Osteocyte (in vitro differentiated cells): ENCODE measurements around the gene RPS6KC1. TPM values are rescaled to one million over a fixed set of nuclear protein-coding genes. Genes with fewer than 3 reads are reported as not detected.
"Not testable (repeated sequence)": the region's sequence is repeated elsewhere in the genome, so short reads cannot be mapped to it uniquely, and the experiment has no call there.

Source experiments
- DNase-seq: peaks from one replicate; pipeline ENCODE4 v3.0.0; 2021; ENCODE audit warnings: mixed read lengths; ENCODE audit not compliant: unreplicated experiment; ENCODE audit errors: extremely low spot score
- H3K27ac Mint-ChIP-seq: one replicate; pipeline ENCODE4 v1.8.0; 2021; ENCODE audit warnings: mild to moderate bottlenecking, mixed read lengths; ENCODE audit not compliant: unreplicated experiment
- H3K27me3 Mint-ChIP-seq: one replicate; pipeline ENCODE4 v1.8.0; 2021; ENCODE audit warnings: mixed read lengths; ENCODE audit not compliant: unreplicated experiment
- H3K36me3 Mint-ChIP-seq: one replicate; pipeline ENCODE4 v1.8.0; 2021; ENCODE audit warnings: mixed read lengths; ENCODE audit not compliant: unreplicated experiment
- H3K4me1 Mint-ChIP-seq: one replicate; pipeline ENCODE4 v1.8.0; 2021; ENCODE audit warnings: mixed read lengths; ENCODE audit not compliant: unreplicated experiment
- H3K4me3 Mint-ChIP-seq: one replicate; pipeline ENCODE4 v1.8.0; 2021; ENCODE audit warnings: mild to moderate bottlenecking, moderate library complexity, mixed read lengths; ENCODE audit not compliant: unreplicated experiment
- H3K9me3 Mint-ChIP-seq: one replicate; pipeline ENCODE4 v1.8.0; 2021; ENCODE audit warnings: mixed read lengths; ENCODE audit not compliant: unreplicated experiment
- total RNA-seq: library from RNA; stranded (reverse); gene quantifications from 2 replicates; pipeline ENCODE4 v1.2.1, GENCODE V29; 2021
- TF ChIP-seq, protein P1 (sequence below): fragments of 200-600 bp; sonication (generic); IDR thresholded peaks from 2 replicates; pipeline ENCODE4 v1.5.0; 2021; ENCODE audit warnings: antibody characterized with exemption, mild to moderate bottlenecking, moderate library complexity

Gene RPS6KC1
- total RNA-seq, 1 donor from 2014 or later = 19.6 TPM

DNA sequence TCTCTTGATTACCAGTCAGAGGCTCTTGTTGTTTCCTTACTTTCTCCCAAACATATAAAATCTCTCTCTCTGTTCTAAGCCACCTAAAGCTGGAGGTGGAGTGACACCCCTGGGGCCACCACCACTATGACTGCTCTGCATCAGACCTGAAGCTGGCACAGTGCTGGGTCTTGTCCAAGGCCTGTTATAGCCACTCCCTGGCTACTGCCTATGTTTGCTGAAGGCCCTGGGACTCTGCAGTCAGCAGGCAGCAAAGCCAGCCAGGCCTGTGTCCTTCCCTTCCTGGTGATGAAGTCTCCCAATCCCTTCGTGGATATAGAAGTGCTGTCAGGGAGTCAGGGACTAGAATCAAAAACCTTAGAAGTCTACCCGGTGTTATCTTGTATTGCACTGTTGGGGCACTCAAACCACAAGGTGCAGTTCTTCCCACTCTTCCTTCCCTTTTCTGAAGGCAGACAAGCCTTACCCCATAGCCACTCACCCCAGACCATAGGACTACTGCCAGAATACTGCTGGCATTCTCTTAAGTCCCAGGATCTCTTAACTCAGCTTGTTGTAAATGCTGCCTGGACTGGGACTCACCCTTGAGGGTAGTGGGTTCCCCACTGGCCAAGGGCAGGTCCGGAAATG lies 103.1 kb downstream of the RPS6KC1 start:
- Mint-ChIP-seq H3K36me3 (peaks cover 13% of the 10 kb centered on the region), H3K9me3 (peaks cover 18% of the 10 kb centered on the region)

DNA sequence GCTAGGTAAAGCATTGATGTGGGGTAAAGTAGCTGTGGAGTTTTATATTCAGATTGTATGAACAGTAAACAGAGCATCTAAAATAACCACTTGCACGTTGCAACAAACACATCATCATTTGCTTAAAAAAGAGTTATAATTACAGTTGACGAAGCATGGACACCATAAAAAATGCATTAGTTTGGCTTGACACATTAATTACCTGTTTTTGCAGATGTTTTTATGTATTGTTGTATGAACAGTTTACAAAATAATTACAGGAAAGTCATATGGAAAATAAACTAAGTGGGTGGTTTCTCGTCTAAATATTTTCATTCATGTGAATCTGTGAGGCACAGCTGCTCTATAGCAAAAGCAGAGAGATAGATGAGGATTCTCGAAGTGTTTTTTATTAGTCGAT lies 108.3 kb downstream of the RPS6KC1 start:
- DNase-seq = no peak
- H3K9me3 Mint-ChIP-seq = peaks cover 15% of the 10 kb centered on the region
- H3K36me3 Mint-ChIP-seq = peaks cover 10% of the 10 kb centered on the region
- no peak overlapping the region for H3K27ac Mint-ChIP-seq
- H3K4me1 Mint-ChIP-seq = no peaks in the 10 kb centered on the region
- no peak overlapping the region for H3K4me3 Mint-ChIP-seq
- no peaks in the 10 kb centered on the region for H3K27me3 Mint-ChIP-seq
- TF ChIP-seq, protein P1, sequence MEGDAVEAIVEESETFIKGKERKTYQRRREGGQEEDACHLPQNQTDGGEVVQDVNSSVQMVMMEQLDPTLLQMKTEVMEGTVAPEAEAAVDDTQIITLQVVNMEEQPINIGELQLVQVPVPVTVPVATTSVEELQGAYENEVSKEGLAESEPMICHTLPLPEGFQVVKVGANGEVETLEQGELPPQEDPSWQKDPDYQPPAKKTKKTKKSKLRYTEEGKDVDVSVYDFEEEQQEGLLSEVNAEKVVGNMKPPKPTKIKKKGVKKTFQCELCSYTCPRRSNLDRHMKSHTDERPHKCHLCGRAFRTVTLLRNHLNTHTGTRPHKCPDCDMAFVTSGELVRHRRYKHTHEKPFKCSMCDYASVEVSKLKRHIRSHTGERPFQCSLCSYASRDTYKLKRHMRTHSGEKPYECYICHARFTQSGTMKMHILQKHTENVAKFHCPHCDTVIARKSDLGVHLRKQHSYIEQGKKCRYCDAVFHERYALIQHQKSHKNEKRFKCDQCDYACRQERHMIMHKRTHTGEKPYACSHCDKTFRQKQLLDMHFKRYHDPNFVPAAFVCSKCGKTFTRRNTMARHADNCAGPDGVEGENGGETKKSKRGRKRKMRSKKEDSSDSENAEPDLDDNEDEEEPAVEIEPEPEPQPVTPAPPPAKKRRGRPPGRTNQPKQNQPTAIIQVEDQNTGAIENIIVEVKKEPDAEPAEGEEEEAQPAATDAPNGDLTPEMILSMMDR = no peak

More for the DNA sequence above, 103.1 kb downstream of the RPS6KC1 start:
- H3K27me3 Mint-ChIP-seq = no peaks in the 10 kb centered on the region
- no peak overlapping the region for H3K4me3 Mint-ChIP-seq
- TF ChIP-seq, protein P1 = no peak
- no peak for DNase-seq
- H3K4me1 Mint-ChIP-seq = peaks cover 7% of the 10 kb centered on the region
- H3K27ac Mint-ChIP-seq = no peak overlapping the region

DNA sequence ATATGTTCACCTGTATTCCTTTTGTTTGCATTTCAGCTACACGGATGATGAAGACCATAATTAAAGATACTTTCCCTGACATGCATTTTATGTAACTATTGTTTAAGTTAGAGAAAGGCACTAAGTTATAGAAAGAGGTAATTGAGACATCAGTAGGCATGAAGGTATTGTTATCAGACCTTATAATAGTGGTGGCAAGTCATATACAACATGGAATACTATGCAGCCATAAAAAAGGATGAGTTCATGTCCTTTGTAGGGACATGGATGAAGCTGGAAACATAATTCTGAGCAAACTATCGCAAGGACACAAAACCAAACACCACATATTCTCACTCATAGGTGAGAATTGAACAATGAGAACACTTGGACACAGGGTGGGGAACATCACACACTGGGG lies 109.4 kb downstream of the RPS6KC1 start:
- not testable (repeated sequence) for H3K27me3 Mint-ChIP-seq, H3K4me1 Mint-ChIP-seq, H3K27ac Mint-ChIP-seq, H3K36me3 Mint-ChIP-seq, DNase-seq, H3K4me3 Mint-ChIP-seq
- peaks cover 15% of the 10 kb centered on the region for H3K9me3 Mint-ChIP-seq

- TF ChIP-seq, protein P1 = no peak
- peaks cover 6% of the 10 kb centered on the region for H3K36me3 Mint-ChIP-seq
- H3K4me3 Mint-ChIP-seq = no peak overlapping the region
- no peaks in the 10 kb centered on the region for H3K4me1 Mint-ChIP-seq
- H3K9me3 Mint-ChIP-seq = peaks cover 5% of the 10 kb centered on the region
- no peaks in the 10 kb centered on the region for H3K27me3 Mint-ChIP-seq
- H3K27ac Mint-ChIP-seq = no peak overlapping the region
- no peak for DNase-seq
Observed at GRCh38 chr1:213162338-213162737, 111.3 kb downstream of the RPS6KC1 start.

- no peaks in the 10 kb centered on the region for H3K4me1 Mint-ChIP-seq
- peaks cover 5% of the 10 kb centered on the region for H3K9me3 Mint-ChIP-seq
- peaks cover 4% of the 10 kb centered on the region for H3K36me3 Mint-ChIP-seq
- TF ChIP-seq, protein P1 = no peak
- no peak for DNase-seq
- no peak overlapping the region for H3K4me3 Mint-ChIP-seq
- H3K27ac Mint-ChIP-seq = no peak overlapping the region
- H3K27me3 Mint-ChIP-seq = no peaks in the 10 kb centered on the region
Observed at GRCh38 chr1:213162862-213163261, 111.8 kb downstream of the RPS6KC1 start.
